SH-SY5Y (cell line): ENCODE results near the gene CDH22.

Experiments used
- GATA2 ChIP-seq: IDR thresholded peaks from 2 replicates; pipeline ENCODE4 v1.6.1; 2011; ENCODE audit warnings: mild to moderate bottlenecking, low read depth, low read length
- GATA3 ChIP-seq: IDR thresholded peaks from 2 replicates; pipeline ENCODE4 v1.6.1; 2011; ENCODE audit warnings: low read depth, mild to moderate bottlenecking, low read length, moderate library complexity

DNA sequence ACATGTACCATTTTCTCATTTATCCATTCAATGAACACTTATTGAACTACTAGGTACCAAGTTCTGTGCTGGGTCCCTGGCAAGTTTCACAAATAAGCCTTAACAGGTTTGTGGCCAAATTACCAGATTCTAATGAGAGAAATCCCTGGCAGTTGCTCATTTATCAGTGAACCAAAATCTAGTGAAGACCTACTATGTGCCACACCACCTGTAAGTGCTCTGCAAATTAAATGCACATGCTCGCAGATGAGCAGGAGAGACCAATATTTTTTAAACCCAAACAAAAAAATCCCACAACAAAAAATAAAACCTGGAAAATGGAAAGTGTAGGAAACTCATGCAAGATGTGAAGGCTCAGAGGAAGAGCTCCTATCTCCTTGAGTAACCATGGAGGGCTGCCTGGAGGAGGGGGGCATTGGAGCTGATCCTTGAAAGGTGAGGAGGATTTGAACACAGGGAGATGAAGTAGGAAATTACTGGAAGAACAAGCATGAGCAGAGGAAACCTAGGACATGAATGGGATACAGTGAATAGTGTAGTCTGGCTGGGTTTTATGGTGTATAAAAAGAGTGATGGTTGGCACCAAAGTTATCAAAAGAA is 48.9 kb downstream of the CDH22 start:
- TF ChIP-seq GATA3: no peak
- no peak for TF ChIP-seq GATA2
